HepG2 (cell line): ENCODE measurements around the gene CEP76. TPM values are rescaled to one million over a fixed set of nuclear protein-coding genes. Genes with fewer than 3 reads are reported as not detected.

ENCODE experiments used
- EP300 ChIP-seq, 3 experiments: sonication (generic) in 1 of 3; formaldehyde crosslinking in 1 of 3; IDR thresholded peaks; 2 replicates each; pipeline versions ENCODE4 v1.5.1 to v1.6.1; 2011 to 2020; ENCODE audit warnings: low read depth in 2 of 3, low read length in 2 of 3, borderline replicate concordance in 1 of 3, improper control_type of control experiment in 1 of 3, mild to moderate bottlenecking in 1 of 3, missing genetic modification reagents in 1 of 3, moderate library complexity in 1 of 3
- ETS1 ChIP-seq: sonication (generic); formaldehyde crosslinking; IDR thresholded peaks from 2 replicates; pipeline ENCODE4 v1.4.0; 2020; ENCODE audit warnings: missing genetic modification reagents
- GPBP1L1 ChIP-seq: sonication (generic); formaldehyde crosslinking; IDR thresholded peaks from 2 replicates; pipeline ENCODE4 v1.5.0; 2020; ENCODE audit warnings: mild to moderate bottlenecking, missing genetic modification reagents
- IRF9 ChIP-seq: sonication (generic); formaldehyde crosslinking; IDR thresholded peaks from 2 replicates; pipeline ENCODE4 v1.8.0; 2022; ENCODE audit warnings: missing genetic modification reagents, mild to moderate bottlenecking, borderline replicate concordance
- KMT2B ChIP-seq: IDR thresholded peaks from 2 replicates; pipeline ENCODE4 v1.6.1; 2016; ENCODE audit warnings: missing genetic modification reagents, missing compliant biosample characterization
- MAFF ChIP-seq: IDR thresholded peaks from 2 replicates; pipeline ENCODE4 v1.6.1; 2011; ENCODE audit warnings: low read depth, low read length, improper control_type of control experiment
- POLR2G ChIP-seq: fragments of 200-400 bp; formaldehyde crosslinking; IDR thresholded peaks from 2 replicates; pipeline ENCODE4 v1.6.1; 2018; ENCODE audit warnings: mild to moderate bottlenecking, low read depth, low read length, moderate library complexity
- STAT5B ChIP-seq: sonication (generic); formaldehyde crosslinking; IDR thresholded peaks from 2 replicates; pipeline ENCODE4 v1.4.0; 2020; ENCODE audit warnings: missing genetic modification reagents
- SYNCRIP ChIP-seq: fragments of 200-400 bp; formaldehyde crosslinking; IDR thresholded peaks from 2 replicates; pipeline ENCODE4 v1.6.1; 2018; ENCODE audit warnings: mild to moderate bottlenecking, low read depth, low read length; ENCODE audit not compliant: insufficient read depth
- TEF ChIP-seq: sonication (generic); formaldehyde crosslinking; IDR thresholded peaks from 2 replicates; pipeline ENCODE4 v1.5.0; 2020; ENCODE audit warnings: missing genetic modification reagents
- TOPORS ChIP-seq: sonication (generic); formaldehyde crosslinking; IDR thresholded peaks from 2 replicates; pipeline ENCODE4 v1.8.0; 2023; ENCODE audit warnings: mild to moderate bottlenecking, missing genetic modification reagents
- TSC22D2 ChIP-seq: sonication (generic); formaldehyde crosslinking; IDR thresholded peaks from 2 replicates; pipeline ENCODE4 v1.5.1; 2020; ENCODE audit warnings: missing genetic modification reagents, mild to moderate bottlenecking, borderline replicate concordance
- ZBTB2 ChIP-seq: sonication (generic); formaldehyde crosslinking; IDR thresholded peaks from 2 replicates; pipeline ENCODE4 v1.8.0; 2022; ENCODE audit warnings: low read depth, missing genetic modification reagents
- ZBTB38 ChIP-seq: sonication (generic); formaldehyde crosslinking; IDR thresholded peaks from 2 replicates; pipeline ENCODE4 v1.5.1; 2020; ENCODE audit warnings: mild to moderate bottlenecking, missing genetic modification reagents
- ZBTB42 ChIP-seq: sonication (generic); formaldehyde crosslinking; IDR thresholded peaks from 2 replicates; pipeline ENCODE4 v1.5.0; 2020; ENCODE audit warnings: mild to moderate bottlenecking, missing genetic modification reagents
- ZFP1 ChIP-seq: IDR thresholded peaks from 2 replicates; pipeline ENCODE4 v1.6.1; 2016
- ZFY ChIP-seq: sonication (generic); formaldehyde crosslinking; IDR thresholded peaks from 2 replicates; pipeline ENCODE4 v1.4.0; 2020; ENCODE audit warnings: missing genetic modification reagents
- ZNF281 ChIP-seq: sonication (generic); formaldehyde crosslinking; IDR thresholded peaks from 2 replicates; pipeline ENCODE4 v1.4.0; 2020; ENCODE audit warnings: missing genetic modification reagents, borderline replicate concordance
- ZNF552 ChIP-seq: sonication (generic); formaldehyde crosslinking; IDR thresholded peaks from 2 replicates; pipeline ENCODE4 v1.9.0; 2022; ENCODE audit warnings: missing genetic modification reagents, mild to moderate bottlenecking, borderline replicate concordance
- polyA plus RNA-seq, 8 experiments: library from polyadenylated mRNA; depleted of rRNA in 3 of 8; stranded (reverse) in 7 of 8; unstranded in 1 of 8; fragments of >200 nt; fragmentation: Illumina TruSeq in 4 of 8; extraction: Trizol in 4 of 8; gene quantifications; 2 replicates each; pipeline versions ENCODE4 v1.2.1 to v1.2.3, GENCODE V29; 2011 to 2016; ENCODE audit warnings: low read depth in 4 of 8, missing spikeins in 1 of 8, mixed read lengths in 1 of 8; ENCODE audit not compliant: insufficient read depth in 1 of 8
- total RNA-seq, 5 experiments: library from RNA; depleted of rRNA; stranded (reverse); fragments of >200 nt; fragmentation: Illumina TruSeq; extraction: Trizol; gene quantifications; 2 replicates each; pipeline ENCODE4 v1.2.3, GENCODE V29; 2016; ENCODE audit warnings: low read depth in 1 of 5

CEP76 gene
- total and polyA plus RNA-seq, 2 of the 13 experiments (the other 11 are each of a cell fraction or from before 2014, with no cell fraction given): 13.9 to 15.1 TPM

GRCh38 chr18:12702221-12703095 lies at the start of gene CEP76, which contains the start of gene PSMG2 (continued):
- peak; percentile 69; the same call in 1 of the 2 replicates for TF ChIP-seq ZNF552
- TF ChIP-seq GPBP1L1: no peak
- TF ChIP-seq KMT2B (CRISPR knock-in tag): peak; percentile 99
- TF ChIP-seq SYNCRIP: no peak
- TF ChIP-seq ZBTB38: peak; percentile 72; the same call in 1 of the 2 replicates
- TF ChIP-seq ETS1: no peak
- TF ChIP-seq STAT5B (CRISPR knock-in tag): no peak; the same call in 1 of the 2 replicates
- peak; percentile 49; the same call in 1 of the 2 replicates for TF ChIP-seq ZBTB42 (CRISPR knock-in tag)
- no peak for TF ChIP-seq TSC22D2
- peak; percentile 34; the same call in 1 of the 2 replicates for TF ChIP-seq ZBTB2 (CRISPR knock-in tag)
- no peak for TF ChIP-seq MAFF
- TF ChIP-seq ZNF281 (CRISPR knock-in tag): no peak
- TF ChIP-seq ZFP1 (CRISPR knock-in tag): no peak; the same call in 1 of the 2 replicates
- TF ChIP-seq TOPORS (CRISPR knock-in tag): peak; percentile 80; the same call in 1 of the 2 replicates
- peak; percentile 96 for TF ChIP-seq POLR2G
- no peak for TF ChIP-seq IRF9 (CRISPR knock-in tag)
- TF ChIP-seq TEF: no peak
- peak; percentile 93 for TF ChIP-seq ZFY (CRISPR knock-in tag)
- peak in 1 of 2 experiments; percentile 13; a peak in 1 of 4 replicates for TF ChIP-seq EP300 (IDR thresholded peaks at IDR 0.05; ENCODE audit: low read depth in 2 of 2, low read length in 2 of 2)
- TF ChIP-seq EP300 (CRISPR knock-in tag; IDR thresholded peaks at IDR 0.05; ENCODE audit: borderline replicate concordance): no peak
